ENCODE data around the gene NECTIN3.

GRCh38 chr3:111227216-111227615 is 155.6 kb downstream of the NECTIN3 start:
- TF ChIP-seq CTCF (IDR thresholded peaks at IDR 0.05) (no peak), POLR2A (IDR thresholded peaks at IDR 0.05) (no peak)
